HEK293 (cell line): ENCODE results near the gene IFITM1.

ENCODE experiments used
- CTCF ChIA-PET: fragments of 350-600 bp; formaldehyde crosslinking; extraction: SDS; loops from one replicate; lab custom pipeline; 2021; ENCODE audit warnings: antibody characterized with exemption; lab: Yijun Ruan, JAX
- POLR2A ChIA-PET: fragments of 300-600 bp; formaldehyde crosslinking; extraction: SDS; loops from one replicate; lab custom pipeline; 2020; ENCODE audit warnings: antibody characterized with exemption, inconsistent platforms; lab: Yijun Ruan, JAX
- H3K27ac ChIP-seq: fragments of 200-500 bp; sonication (Bioruptor generic); 2 replicates; pipeline ENCODE4 v1.5.1; 2014; ENCODE audit warnings: low read depth, low read length, control low read depth, inconsistent platforms; ENCODE audit errors: extremely low read depth
- H3K36me3 ChIP-seq, 2 experiments: fragments of 200-500 bp in 1 of 2; sonication (Bioruptor generic) in 1 of 2; 1 replicate in 1 of 2; 2 replicates in 1 of 2; pipeline ENCODE4 v1.5.1; 2014 to 2017; ENCODE audit warnings: inconsistent platforms in 2 of 2, low read length in 2 of 2; ENCODE audit not compliant: control insufficient read depth in 2 of 2, insufficient read depth in 1 of 2
- H3K4me1 ChIP-seq: fragments of 200-500 bp; sonication (Bioruptor generic); 2 replicates; pipeline ENCODE4 v1.5.1; 2014; ENCODE audit warnings: mild to moderate bottlenecking, low read length, inconsistent platforms; ENCODE audit not compliant: control insufficient read depth, insufficient read depth
- H3K4me3 ChIP-seq: 2 replicates; pipeline ENCODE4 v1.5.1; 2011; ENCODE audit warnings: low read depth, mild to moderate bottlenecking, control low read depth, low read length, moderate library complexity
- H3K9me3 ChIP-seq: fragments of 200-500 bp; sonication (Bioruptor generic); 2 replicates; pipeline ENCODE4 v1.5.1; 2014; ENCODE audit warnings: low read depth, low read length, inconsistent platforms; ENCODE audit not compliant: control insufficient read depth, insufficient read depth
- BCL11A ChIP-seq: fragments of 450-650 bp; formaldehyde crosslinking; IDR thresholded peaks from 2 replicates; pipeline ENCODE4 v1.5.1; 2016; ENCODE audit warnings: low read depth, missing biosample characterization, missing genetic modification characterization
- BCL11B ChIP-seq: fragments of 450-650 bp; formaldehyde crosslinking; IDR thresholded peaks from 2 replicates; pipeline ENCODE4 v1.5.1; 2016; ENCODE audit warnings: low read depth, missing biosample characterization, missing genetic modification characterization
- EGR2 ChIP-seq: fragments of 450-650 bp; formaldehyde crosslinking; IDR thresholded peaks from 2 replicates; pipeline ENCODE4 v1.5.1; 2016; ENCODE audit warnings: low read depth, missing biosample characterization, missing genetic modification characterization
- FEZF1 ChIP-seq: fragments of 450-650 bp; formaldehyde crosslinking; IDR thresholded peaks from 2 replicates; pipeline ENCODE4 v1.5.1; 2016; ENCODE audit warnings: missing biosample characterization, missing genetic modification characterization
- GLI2 ChIP-seq: fragments of 450-650 bp; formaldehyde crosslinking; IDR thresholded peaks from 2 replicates; pipeline ENCODE4; 2017; ENCODE audit warnings: missing biosample characterization, missing genetic modification characterization, low read depth, borderline replicate concordance
- KLF1 ChIP-seq: fragments of 450-650 bp; formaldehyde crosslinking; IDR thresholded peaks from 2 replicates; pipeline ENCODE4 v1.5.1; 2016; ENCODE audit warnings: missing biosample characterization, missing genetic modification characterization
- KLF7 ChIP-seq: fragments of 450-650 bp; formaldehyde crosslinking; IDR thresholded peaks from 2 replicates; pipeline ENCODE4 v1.5.1; 2016; ENCODE audit warnings: missing biosample characterization, missing genetic modification characterization, borderline replicate concordance
- SP7 ChIP-seq: fragments of 450-650 bp; formaldehyde crosslinking; IDR thresholded peaks from 2 replicates; pipeline ENCODE4 v1.5.1; 2016; ENCODE audit warnings: missing biosample characterization, missing genetic modification characterization
- TRIM28 ChIP-seq: IDR thresholded peaks from 2 replicates; pipeline ENCODE4 v1.6.1; 2011; ENCODE audit warnings: low read length, control low read depth, borderline replicate concordance
- ZFHX2 ChIP-seq: fragments of 450-650 bp; formaldehyde crosslinking; conservative IDR thresholded peaks from 2 replicates; pipeline ENCODE4 v1.5.1; 2016; ENCODE audit warnings: missing biosample characterization, missing genetic modification characterization
- ZNF121 ChIP-seq: fragments of 450-650 bp; formaldehyde crosslinking; IDR thresholded peaks from 2 replicates; pipeline ENCODE4 v1.5.1; 2016; ENCODE audit warnings: missing biosample characterization, missing genetic modification characterization
- ZNF133 ChIP-seq: fragments of 450-650 bp; formaldehyde crosslinking; IDR thresholded peaks from 2 replicates; pipeline ENCODE4 v1.5.1; 2016; ENCODE audit warnings: missing biosample characterization, missing genetic modification characterization
- ZNF175 ChIP-seq: fragments of 450-650 bp; formaldehyde crosslinking; IDR thresholded peaks from 2 replicates; pipeline ENCODE4 v1.5.1; 2016; ENCODE audit warnings: missing biosample characterization, missing genetic modification characterization
- ZNF23 ChIP-seq: fragments of 450-650 bp; formaldehyde crosslinking; IDR thresholded peaks from 2 replicates; pipeline ENCODE4 v1.5.1; 2016; ENCODE audit warnings: missing biosample characterization, missing genetic modification characterization, borderline replicate concordance
- ZNF433 ChIP-seq: fragments of 450-650 bp; formaldehyde crosslinking; IDR thresholded peaks from 2 replicates; pipeline ENCODE4 v1.5.1; 2016; ENCODE audit warnings: missing biosample characterization, missing genetic modification characterization, low read depth
- ZNF530 ChIP-seq: fragments of 450-650 bp; formaldehyde crosslinking; IDR thresholded peaks from 2 replicates; pipeline ENCODE4 v1.5.1; 2016; ENCODE audit warnings: low read depth, missing biosample characterization, missing genetic modification characterization
- ZNF548 ChIP-seq: fragments of 450-650 bp; formaldehyde crosslinking; IDR thresholded peaks from 2 replicates; pipeline ENCODE4 v1.5.1; 2016; ENCODE audit warnings: missing biosample characterization, missing genetic modification characterization
- ZNF600 ChIP-seq: fragments of 450-650 bp; formaldehyde crosslinking; IDR thresholded peaks from 2 replicates; pipeline ENCODE4 v1.5.1; 2016; ENCODE audit warnings: missing biosample characterization, missing genetic modification characterization
- ZNF623 ChIP-seq: fragments of 450-650 bp; formaldehyde crosslinking; IDR thresholded peaks from 2 replicates; pipeline ENCODE4 v1.5.1; 2016; ENCODE audit warnings: missing biosample characterization, missing genetic modification characterization
- ZNF626 ChIP-seq: fragments of 450-650 bp; sonication (Bioruptor Pico); formaldehyde crosslinking; IDR thresholded peaks from 2 replicates; pipeline ENCODE4 v1.5.1; 2018; ENCODE audit warnings: missing biosample characterization, missing genetic modification characterization, inconsistent platforms
- ZNF747 ChIP-seq: fragments of 450-650 bp; formaldehyde crosslinking; IDR thresholded peaks from 2 replicates; pipeline ENCODE4 v1.5.1; 2016; ENCODE audit warnings: missing biosample characterization, missing genetic modification characterization
- ZNF791 ChIP-seq: fragments of 450-650 bp; formaldehyde crosslinking; IDR thresholded peaks from 2 replicates; pipeline ENCODE4 v1.5.1; 2016; ENCODE audit warnings: missing biosample characterization, missing genetic modification characterization
- TF ChIP-seq, protein P1 (sequence below): fragments of 450-650 bp; formaldehyde crosslinking; IDR thresholded peaks from 2 replicates; pipeline ENCODE4 v1.5.1; 2016; ENCODE audit warnings: missing biosample characterization, missing genetic modification characterization
- TF ChIP-seq, protein P2 (sequence below): fragments of 450-650 bp; formaldehyde crosslinking; IDR thresholded peaks from 2 replicates; pipeline ENCODE4 v1.5.1; 2017; ENCODE audit warnings: missing biosample characterization, mild to moderate bottlenecking, missing genetic modification characterization, moderate library complexity
- TF ChIP-seq, protein P3 (sequence below): fragments of 450-650 bp; formaldehyde crosslinking; IDR thresholded peaks from 2 replicates; pipeline ENCODE4 v1.5.1; 2016; ENCODE audit warnings: missing biosample characterization, missing genetic modification characterization
- TF ChIP-seq, protein P4 (sequence below): fragments of 450-650 bp; formaldehyde crosslinking; IDR thresholded peaks from 2 replicates; pipeline ENCODE4 v1.5.1; 2016; ENCODE audit warnings: missing biosample characterization, missing genetic modification characterization
- TF ChIP-seq, protein P5 (sequence below): sonication (generic); formaldehyde crosslinking; IDR thresholded peaks from 2 replicates; pipeline ENCODE4 v1.8.1; 2022; ENCODE audit warnings: mild to moderate bottlenecking, moderate library complexity, missing genetic modification reagents
- TF ChIP-seq, protein P6 (sequence below): IDR thresholded peaks from 2 replicates; pipeline ENCODE4 v1.6.1; 2011; ENCODE audit warnings: mild to moderate bottlenecking, low read depth, low read length, borderline replicate concordance

Gene IFITM1

DNA sequence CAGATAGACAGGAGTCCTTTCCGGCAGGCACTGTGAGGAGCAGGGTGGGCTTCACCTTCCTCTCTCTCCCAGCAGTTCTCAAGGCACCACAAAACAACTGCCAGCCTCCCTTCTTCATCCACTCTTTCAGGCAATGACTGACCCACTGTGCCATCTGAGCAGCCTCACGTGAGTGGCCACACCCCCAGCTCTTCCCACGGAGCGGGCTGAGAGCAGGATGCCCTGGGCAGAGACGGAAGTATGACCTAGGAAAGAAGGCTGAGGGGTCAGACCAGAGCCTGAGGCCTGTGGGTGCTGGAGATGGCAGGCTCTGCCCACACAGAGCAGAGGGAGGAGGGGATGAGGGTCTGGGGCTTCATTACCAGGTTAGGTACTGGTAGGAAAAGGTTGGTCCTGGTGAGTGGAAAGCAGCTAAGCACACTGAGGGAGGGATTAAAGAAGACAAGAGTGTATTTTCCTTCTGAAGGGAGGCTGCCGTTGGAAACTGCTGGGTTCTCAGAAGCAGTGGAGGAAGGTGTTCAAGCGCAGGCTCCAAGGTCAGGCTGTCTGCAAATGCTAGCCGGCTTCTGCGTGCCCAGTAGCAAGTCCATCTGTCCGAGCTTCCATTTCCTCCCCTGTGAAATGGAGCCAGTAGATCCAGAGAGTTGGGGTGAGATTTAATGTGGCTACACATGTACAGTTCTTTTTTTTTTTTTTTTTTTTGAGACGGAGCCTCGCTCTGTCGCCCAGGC lies 31.0 kb upstream of the IFITM1 start (continued):
- no peak for TF ChIP-seq ZNF133
- no peak for TF ChIP-seq ZNF626
- TF ChIP-seq, protein P1, sequence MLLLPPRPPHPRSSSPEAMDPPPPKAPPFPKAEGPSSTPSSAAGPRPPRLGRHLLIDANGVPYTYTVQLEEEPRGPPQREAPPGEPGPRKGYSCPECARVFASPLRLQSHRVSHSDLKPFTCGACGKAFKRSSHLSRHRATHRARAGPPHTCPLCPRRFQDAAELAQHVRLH (tag by site-specific recombination), result no peak
- TF ChIP-seq ZNF23, result no peak
- TF ChIP-seq, all 188 proteins: peak for 3

DNA sequence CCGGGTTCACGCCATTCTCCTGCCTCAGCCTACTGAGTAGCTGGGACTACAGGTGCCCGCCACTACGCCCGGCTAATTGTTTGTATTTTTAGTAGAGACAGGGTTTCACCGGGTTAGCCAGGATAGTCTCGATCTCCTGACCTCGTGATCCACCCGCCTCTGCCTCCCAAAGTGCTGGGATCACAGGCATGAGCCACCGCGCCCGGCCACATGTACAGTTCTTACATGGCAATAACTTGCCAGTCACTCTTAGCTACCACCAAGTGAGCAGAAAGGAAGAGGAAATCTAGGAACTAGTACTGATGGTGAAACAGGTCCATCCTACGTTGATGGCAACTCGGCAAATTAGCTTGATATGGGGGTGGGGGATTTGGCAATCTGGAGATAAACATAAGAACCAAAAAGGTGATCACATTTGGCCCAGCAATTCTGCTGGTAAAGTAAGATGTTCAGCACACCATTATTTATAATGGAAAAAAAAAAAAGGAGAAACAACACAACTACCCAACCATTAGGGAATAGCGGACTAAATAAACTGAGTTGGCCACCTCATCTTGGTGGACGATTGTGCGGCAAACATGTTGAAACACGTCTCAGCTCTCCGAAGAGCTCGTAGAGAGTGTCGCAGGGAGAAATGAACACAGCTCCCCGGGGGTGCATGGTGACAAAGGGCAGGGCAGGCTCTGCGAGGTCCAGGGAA lies 30.3 kb upstream of the IFITM1 start:
- Histone ChIP-seq H3K4me1 (no peaks in the 10 kb centered on the region), H3K4me3 (no peak overlapping the region), H3K36me3 (no peaks in the 10 kb centered on the region), H3K9me3 (no peaks in the 10 kb centered on the region), H3K27ac (no peak overlapping the region)
- CTCF ChIA-PET, result interaction anchor here (0.7 to 1.8 kb wide), 3 partner anchors 22 to 435 kb away, joined by 4 to 8 read pairs (median 5); no protein-coding TSS in a partner anchor
- POLR2A ChIA-PET, result no interaction called here
- no peak for TF ChIP-seq ZNF175
- 0 out of 2 replicates have a peak, but pooled peaks have one; percentile 44 for TF ChIP-seq TRIM28
- TF ChIP-seq, protein P2, sequence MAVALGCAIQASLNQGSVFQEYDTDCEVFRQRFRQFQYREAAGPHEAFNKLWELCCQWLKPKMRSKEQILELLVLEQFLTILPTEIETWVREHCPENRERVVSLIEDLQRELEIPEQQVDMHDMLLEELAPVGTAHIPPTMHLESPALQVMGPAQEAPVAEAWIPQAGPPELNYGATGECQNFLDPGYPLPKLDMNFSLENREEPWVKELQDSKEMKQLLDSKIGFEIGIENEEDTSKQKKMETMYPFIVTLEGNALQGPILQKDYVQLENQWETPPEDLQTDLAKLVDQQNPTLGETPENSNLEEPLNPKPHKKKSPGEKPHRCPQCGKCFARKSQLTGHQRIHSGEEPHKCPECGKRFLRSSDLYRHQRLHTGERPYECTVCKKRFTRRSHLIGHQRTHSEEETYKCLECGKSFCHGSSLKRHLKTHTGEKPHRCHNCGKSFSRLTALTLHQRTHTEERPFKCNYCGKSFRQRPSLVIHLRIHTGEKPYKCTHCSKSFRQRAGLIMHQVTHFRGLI (tag by site-specific recombination), result peak; percentile 20; the same call in 1 of the 2 replicates
- TF ChIP-seq ZNF791, result no peak
- no peak for TF ChIP-seq ZNF747 (tag by site-specific recombination)
- no peak for TF ChIP-seq BCL11B
- no peak for TF ChIP-seq EGR2 (tag by site-specific recombination)
- TF ChIP-seq FEZF1 (tag by site-specific recombination), result no peak
- no peak for TF ChIP-seq GLI2 (tag by site-specific recombination)
- no peak for TF ChIP-seq ZFHX2 (tag by site-specific recombination)
- TF ChIP-seq BCL11A (tag by site-specific recombination), result no peak
- TF ChIP-seq, protein P3, sequence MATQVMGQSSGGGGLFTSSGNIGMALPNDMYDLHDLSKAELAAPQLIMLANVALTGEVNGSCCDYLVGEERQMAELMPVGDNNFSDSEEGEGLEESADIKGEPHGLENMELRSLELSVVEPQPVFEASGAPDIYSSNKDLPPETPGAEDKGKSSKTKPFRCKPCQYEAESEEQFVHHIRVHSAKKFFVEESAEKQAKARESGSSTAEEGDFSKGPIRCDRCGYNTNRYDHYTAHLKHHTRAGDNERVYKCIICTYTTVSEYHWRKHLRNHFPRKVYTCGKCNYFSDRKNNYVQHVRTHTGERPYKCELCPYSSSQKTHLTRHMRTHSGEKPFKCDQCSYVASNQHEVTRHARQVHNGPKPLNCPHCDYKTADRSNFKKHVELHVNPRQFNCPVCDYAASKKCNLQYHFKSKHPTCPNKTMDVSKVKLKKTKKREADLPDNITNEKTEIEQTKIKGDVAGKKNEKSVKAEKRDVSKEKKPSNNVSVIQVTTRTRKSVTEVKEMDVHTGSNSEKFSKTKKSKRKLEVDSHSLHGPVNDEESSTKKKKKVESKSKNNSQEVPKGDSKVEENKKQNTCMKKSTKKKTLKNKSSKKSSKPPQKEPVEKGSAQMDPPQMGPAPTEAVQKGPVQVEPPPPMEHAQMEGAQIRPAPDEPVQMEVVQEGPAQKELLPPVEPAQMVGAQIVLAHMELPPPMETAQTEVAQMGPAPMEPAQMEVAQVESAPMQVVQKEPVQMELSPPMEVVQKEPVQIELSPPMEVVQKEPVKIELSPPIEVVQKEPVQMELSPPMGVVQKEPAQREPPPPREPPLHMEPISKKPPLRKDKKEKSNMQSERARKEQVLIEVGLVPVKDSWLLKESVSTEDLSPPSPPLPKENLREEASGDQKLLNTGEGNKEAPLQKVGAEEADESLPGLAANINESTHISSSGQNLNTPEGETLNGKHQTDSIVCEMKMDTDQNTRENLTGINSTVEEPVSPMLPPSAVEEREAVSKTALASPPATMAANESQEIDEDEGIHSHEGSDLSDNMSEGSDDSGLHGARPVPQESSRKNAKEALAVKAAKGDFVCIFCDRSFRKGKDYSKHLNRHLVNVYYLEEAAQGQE, result no peak
- TF ChIP-seq ZNF600 (tag by site-specific recombination), result 0 out of 2 replicates have a peak, but pooled peaks have one; percentile 14
- TF ChIP-seq ZNF623, result no peak
- TF ChIP-seq SP7 (tag by site-specific recombination), result no peak
- no peak for TF ChIP-seq KLF1 (tag by site-specific recombination)
- TF ChIP-seq ZNF530 (tag by site-specific recombination), result no peak
- TF ChIP-seq KLF7, result no peak
- TF ChIP-seq, protein P4, sequence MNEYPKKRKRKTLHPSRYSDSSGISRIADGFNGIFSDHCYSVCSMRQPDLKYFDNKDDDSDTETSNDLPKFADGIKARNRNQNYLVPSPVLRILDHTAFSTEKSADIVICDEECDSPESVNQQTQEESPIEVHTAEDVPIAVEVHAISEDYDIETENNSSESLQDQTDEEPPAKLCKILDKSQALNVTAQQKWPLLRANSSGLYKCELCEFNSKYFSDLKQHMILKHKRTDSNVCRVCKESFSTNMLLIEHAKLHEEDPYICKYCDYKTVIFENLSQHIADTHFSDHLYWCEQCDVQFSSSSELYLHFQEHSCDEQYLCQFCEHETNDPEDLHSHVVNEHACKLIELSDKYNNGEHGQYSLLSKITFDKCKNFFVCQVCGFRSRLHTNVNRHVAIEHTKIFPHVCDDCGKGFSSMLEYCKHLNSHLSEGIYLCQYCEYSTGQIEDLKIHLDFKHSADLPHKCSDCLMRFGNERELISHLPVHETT, result no peak
- TF ChIP-seq ZNF433 (tag by site-specific recombination), result no peak
- TF ChIP-seq ZNF121, result no peak
- TF ChIP-seq, protein P5, sequence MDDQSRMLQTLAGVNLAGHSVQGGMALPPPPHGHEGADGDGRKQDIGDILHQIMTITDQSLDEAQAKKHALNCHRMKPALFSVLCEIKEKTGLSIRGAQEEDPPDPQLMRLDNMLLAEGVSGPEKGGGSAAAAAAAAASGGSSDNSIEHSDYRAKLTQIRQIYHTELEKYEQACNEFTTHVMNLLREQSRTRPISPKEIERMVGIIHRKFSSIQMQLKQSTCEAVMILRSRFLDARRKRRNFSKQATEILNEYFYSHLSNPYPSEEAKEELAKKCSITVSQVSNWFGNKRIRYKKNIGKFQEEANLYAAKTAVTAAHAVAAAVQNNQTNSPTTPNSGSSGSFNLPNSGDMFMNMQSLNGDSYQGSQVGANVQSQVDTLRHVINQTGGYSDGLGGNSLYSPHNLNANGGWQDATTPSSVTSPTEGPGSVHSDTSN (CRISPR knock-in tag), result no peak
- no peak for TF ChIP-seq ZNF548 (tag by site-specific recombination)
- TF ChIP-seq, protein P6, sequence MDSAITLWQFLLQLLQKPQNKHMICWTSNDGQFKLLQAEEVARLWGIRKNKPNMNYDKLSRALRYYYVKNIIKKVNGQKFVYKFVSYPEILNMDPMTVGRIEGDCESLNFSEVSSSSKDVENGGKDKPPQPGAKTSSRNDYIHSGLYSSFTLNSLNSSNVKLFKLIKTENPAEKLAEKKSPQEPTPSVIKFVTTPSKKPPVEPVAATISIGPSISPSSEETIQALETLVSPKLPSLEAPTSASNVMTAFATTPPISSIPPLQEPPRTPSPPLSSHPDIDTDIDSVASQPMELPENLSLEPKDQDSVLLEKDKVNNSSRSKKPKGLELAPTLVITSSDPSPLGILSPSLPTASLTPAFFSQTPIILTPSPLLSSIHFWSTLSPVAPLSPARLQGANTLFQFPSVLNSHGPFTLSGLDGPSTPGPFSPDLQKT, result no peak
